Sigmoid colon (tissue), 7 donors: ENCODE measurements around the gene RASD2. TPM values are rescaled to one million over a fixed set of nuclear protein-coding genes. Genes with fewer than 3 reads are reported as not detected.

Source experiments
- DNase-seq: peaks from one replicate; pipeline ENCODE4 v3.0.0-alpha.2; 2019
- H3K27ac ChIP-seq, 4 donors: fragments of 200-600 bp; sonication (generic); one replicate each; pipeline ENCODE4 v1.5.1; 2016 to 2019; ENCODE audit warnings: mild to moderate bottlenecking in 1 of 4
- H3K27me3 ChIP-seq, 3 donors: fragments of 200-600 bp; sonication (generic); one replicate each; pipeline ENCODE4 v1.5.1; 2019; ENCODE audit warnings: mild to moderate bottlenecking in 1 of 3
- H3K36me3 ChIP-seq, 4 donors: fragments of 200-600 bp; sonication (generic); one replicate each; pipeline ENCODE4 v1.5.1; 2016 to 2019
- H3K4me1 ChIP-seq, 4 donors: fragments of 200-600 bp; sonication (generic); one replicate each; pipeline ENCODE4 v1.5.1; 2017 to 2019
- H3K4me3 ChIP-seq, 4 donors: fragments of 200-600 bp; sonication (generic); one replicate each; pipeline ENCODE4 v1.5.1; 2017 to 2019; ENCODE audit warnings: mild to moderate bottlenecking in 2 of 4, moderate library complexity in 1 of 4
- H3K9me3 ChIP-seq, 4 donors: fragments of 200-600 bp in 3 of 4; sonication (generic) in 3 of 4; one replicate each; pipeline versions ENCODE4 v1.5.1 to v1.6.1; 2013 to 2019
- CTCF ChIP-seq, 4 experiments: fragments of 450-650 bp in 3 of 4; fragments of 200-600 bp in 1 of 4; IDR thresholded peaks; one replicate each; pipeline ENCODE4 v1.5.1; 2016 to 2019; ENCODE audit warnings: antibody characterized with exemption in 4 of 4, mild to moderate bottlenecking in 3 of 4, moderate library complexity in 2 of 4
- EP300 ChIP-seq, 4 donors: sonication (generic); formaldehyde crosslinking; IDR thresholded peaks; one replicate each; pipeline ENCODE4 v1.6.1; 2017; ENCODE audit warnings: antibody characterized with exemption in 4 of 4
- POLR2A ChIP-seq, 2 donors: fragments of 450-650 bp; IDR thresholded peaks; one replicate each; pipeline ENCODE4 v1.6.1; 2016; ENCODE audit warnings: antibody characterized with exemption in 2 of 2, mild to moderate bottlenecking in 2 of 2, moderate library complexity in 2 of 2
- POLR2AphosphoS5 ChIP-seq, 4 donors: sonication (generic); formaldehyde crosslinking; IDR thresholded peaks; one replicate each; pipeline ENCODE4 v1.6.1; 2017; ENCODE audit warnings: antibody characterized with exemption in 4 of 4
- WGBS, 2 donors: extraction: QIAGEN DNeasy Blood & Tissue Kit; methylation state at CpG; one replicate each; pipeline ENCODE4 v1.1.7; 2013; 5-methylcytosine and 5-hydroxymethylcytosine counted together
- intact Hi-C: fragments of 100-400 bp; cut with DNase I; formaldehyde crosslinking; loops from one replicate; pipeline ENCODE4 v1.15.1; 2023
- polyA plus RNA-seq, 3 donors: library from polyadenylated mRNA; stranded (reverse); fragments of 200-250 nt; gene quantifications; one replicate each; pipeline ENCODE4 v1.2.3, GENCODE V29; 2013
- total RNA-seq, 4 donors: library from RNA; depleted of rRNA; stranded (reverse); fragments of >200 nt; gene quantifications; one replicate each; pipeline ENCODE4 v1.1.0, GENCODE V29; 2016
- donor health status: healthy with polysubstance abuse.
- donor health status: Bipolar disorder and iron deficiency.
- donor health status: healthy.

The RASD2 gene
- total and polyA plus RNA-seq, 7 donors, result 6.6 to 22.8 (median 12.0) TPM

- WGBS, 2 donors, result 74 to 80% methylated on average over 13 of the region's 13 CpGs
- H3K27me3 ChIP-seq, result no peaks in the 10 kb centered on the region
- intact Hi-C loops, result no loop called here
Measured at GRCh38 chr22:35555483-35555890, 14.9 kb downstream of the RASD2 start.

GRCh38 chr22:35555946-35556547 lies 15.4 kb downstream of the RASD2 start:
- 59 to 68% methylated on average over 10 of the region's 10 CpGs for WGBS, 2 donors
- TF ChIP-seq POLR2A (IDR thresholded peaks at IDR 0.05), result no peak
- no peak for TF ChIP-seq EP300 (IDR thresholded peaks at IDR 0.05)
- no peak for TF ChIP-seq POLR2AphosphoS5 (IDR thresholded peaks at IDR 0.05)
- no peak for TF ChIP-seq CTCF (IDR thresholded peaks at IDR 0.05)
- Histone ChIP-seq H3K4me1 (peaks cover 0 to 11% (median 10%) of the 10 kb centered on the region in 4 donors), H3K36me3 (peaks cover 0 to 28% (median 9%) of the 10 kb centered on the region in 4 donors), H3K4me3 (no peak overlapping the region), H3K27ac (no peak overlapping the region), H3K9me3 (no peaks in the 10 kb centered on the region), H3K27me3 (no peaks in the 10 kb centered on the region)
- intact Hi-C loops, result no loop called here
- DNase-seq, result no peak

More at GRCh38 chr22:35555483-35555890, 14.9 kb downstream of the RASD2 start:
- no peak for DNase-seq
- H3K27ac ChIP-seq, result no peak overlapping the region
- TF ChIP-seq POLR2A (IDR thresholded peaks at IDR 0.05) (no peak), EP300 (IDR thresholded peaks at IDR 0.05) (no peak), POLR2AphosphoS5 (IDR thresholded peaks at IDR 0.05) (no peak), CTCF (IDR thresholded peaks at IDR 0.05) (no peak)
- no peak overlapping the region for H3K4me3 ChIP-seq
- peaks cover 0 to 30% (median 9%) of the 10 kb centered on the region in 4 donors for H3K36me3 ChIP-seq
- no peaks in the 10 kb centered on the region for H3K9me3 ChIP-seq
- peaks cover 0 to 11% (median 10%) of the 10 kb centered on the region in 4 donors for H3K4me1 ChIP-seq

GRCh38 chr22:35556666-35557065 lies 16.0 kb downstream of the RASD2 start:
- intact Hi-C loops, result no loop called here
- Histone ChIP-seq H3K36me3 (peaks cover 0 to 22% (median 7%) of the 10 kb centered on the region in 4 donors), H3K9me3 (no peaks in the 10 kb centered on the region), H3K4me3 (no peak overlapping the region), H3K4me1 (peaks cover 0 to 11% (median 10%) of the 10 kb centered on the region in 4 donors), H3K27me3 (no peaks in the 10 kb centered on the region), H3K27ac (no peak overlapping the region)
- TF ChIP-seq EP300 (IDR thresholded peaks at IDR 0.05) (no peak), POLR2AphosphoS5 (IDR thresholded peaks at IDR 0.05) (no peak), CTCF (IDR thresholded peaks at IDR 0.05) (no peak), POLR2A (IDR thresholded peaks at IDR 0.05) (no peak)
- WGBS, 2 donors, result 85 to 86% methylated on average over 5 of the region's 5 CpGs
- DNase-seq, result no peak

GRCh38 chr22:35558031-35558430 lies 17.4 kb downstream of the RASD2 start:
- Histone ChIP-seq H3K27ac (no peak overlapping the region), H3K36me3 (peaks cover 0 to 8% (median 0%) of the 10 kb centered on the region in 4 donors), H3K27me3 (no peaks in the 10 kb centered on the region), H3K9me3 (no peaks in the 10 kb centered on the region), H3K4me1 (peaks cover 0 to 11% (median 10%) of the 10 kb centered on the region in 4 donors), H3K4me3 (no peak overlapping the region)
- DNase-seq, result no peak
- TF ChIP-seq POLR2A (IDR thresholded peaks at IDR 0.05), result no peak
- TF ChIP-seq CTCF (IDR thresholded peaks at IDR 0.05), result no peak
- TF ChIP-seq POLR2AphosphoS5 (IDR thresholded peaks at IDR 0.05), result no peak
- no peak for TF ChIP-seq EP300 (IDR thresholded peaks at IDR 0.05)
- intact Hi-C loops, result no loop called here
- WGBS, 2 donors, result 72 to 93% methylated on average over 5 of the region's 5 CpGs
